GM19468 (cell line): ENCODE data around the gene GINS1.

Source experiments
- ATAC-seq: cut with Tn5 transposase; IDR thresholded peaks from one replicate; pipeline ENCODE4 v1.9.1; 2021; ENCODE audit warnings: mild to moderate bottlenecking, moderate library complexity, moderate number of reproducible peaks; ENCODE audit not compliant: unreplicated experiment; ENCODE audit errors: extremely low read depth

The GINS1 gene

DNA sequence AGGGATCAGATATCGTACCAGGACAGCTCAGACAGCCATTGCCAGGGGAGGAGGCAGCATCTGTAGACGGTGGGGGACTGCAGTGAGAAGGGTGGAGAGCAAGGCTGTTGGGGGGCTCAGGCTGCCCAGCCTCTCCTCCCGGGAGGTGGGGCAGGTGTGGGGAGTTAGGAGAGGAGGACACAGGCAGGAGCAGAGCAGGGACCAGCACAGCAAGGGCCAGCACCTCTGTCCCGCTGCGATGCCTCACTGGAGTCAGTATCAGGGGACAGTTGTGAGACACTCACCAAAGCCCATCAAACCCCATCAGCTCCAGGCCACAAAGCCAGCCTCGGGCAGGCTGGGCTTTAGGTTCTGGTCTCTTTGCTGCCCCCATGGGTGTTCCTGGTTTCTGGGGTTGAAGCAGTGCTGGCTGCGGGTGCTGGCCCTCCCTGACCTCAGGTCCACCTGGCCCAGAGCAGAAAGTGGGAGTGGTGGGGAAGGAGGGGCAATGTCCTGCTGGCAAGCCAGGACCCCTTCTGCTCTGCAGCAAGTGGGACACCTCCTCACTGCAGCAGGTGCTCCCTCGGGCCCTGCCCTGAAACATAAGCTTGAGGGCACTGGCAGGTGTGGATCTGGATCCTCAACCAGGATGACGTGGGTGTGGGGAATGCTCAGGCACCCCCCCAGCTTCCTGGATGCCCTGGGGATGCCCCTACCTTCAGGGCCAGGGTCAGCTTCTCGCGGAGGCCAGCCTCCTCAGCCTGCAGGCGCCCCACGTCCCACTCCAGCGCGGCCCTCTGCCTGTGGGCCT lies 83.4 kb downstream of the GINS1 start:
- ATAC-seq: no peak

DNA sequence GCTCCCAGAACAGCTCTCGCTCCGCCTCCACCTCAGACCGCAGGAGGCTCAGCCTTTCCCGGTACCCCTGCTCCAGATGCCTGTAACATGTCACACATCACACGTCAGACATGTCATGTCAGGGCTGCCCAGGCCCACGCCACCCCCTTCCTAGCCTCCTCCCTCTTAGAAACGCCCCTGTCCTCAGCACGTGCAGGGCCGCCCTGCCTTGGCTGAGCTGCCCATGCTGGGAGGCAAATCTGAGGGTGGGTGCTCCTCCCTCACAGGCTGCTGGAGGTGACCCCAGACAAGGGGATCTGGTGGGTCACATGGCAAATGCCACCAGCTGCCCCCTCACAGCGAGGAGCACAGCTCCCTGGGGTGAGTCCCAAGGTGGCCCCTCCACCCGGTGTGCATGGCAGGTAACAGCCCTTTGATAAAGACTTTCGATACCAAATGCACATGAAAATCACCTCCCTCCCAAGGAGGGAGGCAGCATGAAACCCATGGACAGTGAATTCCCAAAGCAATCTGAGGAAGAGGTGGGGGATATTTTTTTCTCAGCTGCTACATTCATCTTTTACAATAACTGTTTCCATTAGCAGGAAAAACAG lies 84.1 kb downstream of the GINS1 start:
- no peak for ATAC-seq

DNA sequence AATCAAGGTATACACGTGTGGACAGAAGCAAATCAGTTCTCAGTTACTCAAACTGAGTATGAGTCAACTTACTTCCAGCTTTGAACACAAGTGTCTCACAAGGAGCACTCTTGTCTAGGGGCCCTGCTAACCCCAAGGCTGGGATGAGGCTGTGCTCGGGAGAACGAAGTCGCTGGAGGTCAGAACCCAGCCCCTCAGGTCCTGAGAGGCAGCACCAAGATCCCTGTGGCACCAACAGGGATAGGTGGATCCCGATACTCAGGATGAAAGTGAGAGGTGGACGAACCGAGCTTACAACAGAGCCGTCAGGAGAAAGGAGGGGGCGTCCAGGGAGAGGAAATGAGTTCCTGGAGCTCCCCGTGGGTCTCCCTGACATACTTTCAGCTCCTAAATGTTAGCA lies 85.7 kb downstream of the GINS1 start:
- no peak for ATAC-seq

DNA sequence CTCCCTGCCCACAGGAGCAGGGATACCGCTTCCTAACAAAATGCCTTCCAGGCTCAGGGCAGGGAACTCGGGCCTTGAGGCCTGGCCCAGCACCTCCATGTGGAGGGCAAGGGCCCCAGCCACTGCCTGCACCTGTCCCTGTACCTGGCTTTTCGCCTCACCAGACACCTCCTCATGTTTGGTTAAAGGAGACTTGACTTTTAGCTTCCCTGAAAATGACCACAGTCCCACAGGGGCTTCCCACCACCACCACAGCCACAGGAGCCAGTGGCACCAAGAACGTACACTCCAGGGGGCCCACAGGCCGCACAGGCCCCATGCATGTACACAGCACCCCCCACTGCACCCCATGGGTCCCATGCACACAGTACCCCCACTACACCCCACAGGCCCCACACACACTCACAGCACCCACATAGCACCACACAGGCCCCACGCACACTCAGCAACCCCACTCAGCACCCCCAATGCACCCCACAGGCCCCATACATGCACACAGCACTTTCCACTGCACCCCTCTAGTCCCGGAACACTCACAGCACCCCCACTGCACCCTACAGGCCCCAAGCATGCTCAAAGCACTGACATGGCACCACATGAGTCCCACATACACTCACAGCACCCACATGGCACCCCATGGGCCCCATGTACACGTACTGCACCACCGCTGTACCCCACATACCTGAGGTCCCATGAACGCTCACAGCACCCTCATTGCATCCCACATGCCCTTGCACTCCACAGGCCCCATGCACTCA lies 86.5 kb downstream of the GINS1 start:
- ATAC-seq: no peak

DNA sequence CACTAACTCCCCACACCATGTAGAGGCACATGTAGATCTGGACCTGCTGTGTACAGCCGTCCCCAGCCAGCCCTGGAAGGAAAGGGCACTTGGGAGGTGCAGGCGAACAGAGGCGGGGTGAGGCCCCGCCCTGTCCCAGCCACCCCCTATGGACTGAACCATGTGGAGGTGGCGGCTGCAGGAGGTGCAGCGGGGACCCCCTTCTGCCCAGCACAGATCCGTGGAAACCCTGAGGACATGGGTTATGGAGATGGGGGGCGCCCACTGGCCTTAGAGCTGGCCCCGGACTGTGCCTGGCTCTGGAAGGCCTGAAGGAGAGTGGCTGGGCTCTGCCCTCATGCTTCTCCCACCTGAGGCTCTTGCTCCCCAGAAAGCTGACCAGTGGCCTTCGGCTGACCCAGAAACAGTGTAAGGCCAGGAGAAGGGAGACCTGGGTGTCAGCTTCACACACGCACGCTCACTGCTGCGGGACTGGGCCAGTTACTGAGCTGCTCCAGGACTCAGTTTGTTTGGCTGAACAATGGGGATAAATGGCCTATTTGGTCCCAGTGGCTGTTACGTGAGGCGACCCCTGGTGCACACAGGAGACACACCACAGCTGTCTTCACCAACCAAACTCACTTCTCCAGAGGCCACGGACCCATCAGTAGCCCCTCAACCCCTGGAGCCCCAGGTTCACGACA lies 87.2 kb downstream of the GINS1 start:
- ATAC-seq: no peak

DNA sequence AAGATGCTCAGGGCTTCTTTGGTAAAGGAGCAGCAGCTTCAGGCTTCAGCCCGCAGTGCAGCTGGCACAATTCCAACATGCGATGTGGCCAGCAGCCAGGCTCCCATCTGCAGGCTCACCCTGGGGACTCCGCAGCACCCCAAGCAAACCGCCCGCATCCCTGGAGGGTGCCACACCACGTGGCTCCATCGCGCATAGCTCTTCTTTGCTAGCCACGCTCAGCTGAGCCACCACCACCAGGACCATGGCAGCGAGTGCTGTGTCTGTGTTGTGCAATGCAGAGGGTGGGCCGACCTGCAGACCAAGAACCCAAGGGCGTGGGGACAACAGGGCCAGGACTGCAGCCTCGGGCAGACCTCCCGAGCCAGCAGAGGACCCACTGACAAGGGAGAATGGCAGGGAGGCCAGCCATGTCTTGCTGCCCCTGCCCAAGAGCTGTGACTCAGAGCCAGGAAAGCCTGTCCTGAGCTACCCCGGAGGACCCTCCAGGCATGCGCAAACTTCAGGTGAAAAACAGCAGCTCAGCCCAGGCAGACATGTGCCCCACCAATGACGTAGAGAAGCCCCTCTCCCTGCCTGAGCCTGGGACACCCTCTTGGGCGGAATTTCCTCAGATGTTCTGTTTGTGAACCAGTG lies 87.8 kb downstream of the GINS1 start:
- ATAC-seq: no peak

DNA sequence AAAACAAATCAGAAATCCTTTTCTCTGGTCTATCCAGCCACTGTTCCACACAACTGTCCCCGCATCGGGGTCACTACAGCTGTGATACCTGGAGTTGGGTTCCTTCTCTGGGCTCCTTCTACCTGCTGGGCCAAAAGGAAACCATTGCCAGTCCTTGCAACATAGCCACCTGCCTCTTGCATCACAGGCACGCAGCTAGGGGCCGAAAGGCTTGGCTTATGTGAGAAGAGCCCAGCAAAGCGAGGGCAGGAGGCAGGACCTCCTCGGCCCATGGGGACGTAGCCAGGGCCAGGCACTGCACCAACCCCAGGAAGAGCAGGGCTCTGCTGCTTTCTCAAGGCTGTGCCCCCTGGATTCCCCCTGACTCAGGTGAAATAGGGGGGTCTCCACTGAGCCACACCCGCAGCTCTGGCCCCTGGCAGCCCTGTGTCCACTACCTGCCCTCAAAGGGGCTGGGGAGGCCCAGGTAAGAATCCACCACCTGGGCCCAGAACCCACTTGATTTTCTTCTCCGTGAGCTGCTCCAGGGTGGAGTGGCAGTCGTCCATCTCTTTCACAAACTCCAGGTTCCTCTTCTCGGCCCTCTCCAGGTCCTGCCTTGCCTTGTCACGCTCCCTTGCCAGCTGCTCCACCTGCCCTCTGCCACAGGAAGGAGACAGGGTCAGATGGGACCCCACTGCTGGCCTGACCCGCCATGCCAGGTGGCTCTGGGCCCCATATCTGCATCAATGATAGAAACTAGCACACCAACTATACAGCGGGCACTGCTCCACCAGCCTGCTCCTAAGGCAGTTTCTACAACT lies 88.9 kb downstream of the GINS1 start:
- no peak for ATAC-seq

DNA sequence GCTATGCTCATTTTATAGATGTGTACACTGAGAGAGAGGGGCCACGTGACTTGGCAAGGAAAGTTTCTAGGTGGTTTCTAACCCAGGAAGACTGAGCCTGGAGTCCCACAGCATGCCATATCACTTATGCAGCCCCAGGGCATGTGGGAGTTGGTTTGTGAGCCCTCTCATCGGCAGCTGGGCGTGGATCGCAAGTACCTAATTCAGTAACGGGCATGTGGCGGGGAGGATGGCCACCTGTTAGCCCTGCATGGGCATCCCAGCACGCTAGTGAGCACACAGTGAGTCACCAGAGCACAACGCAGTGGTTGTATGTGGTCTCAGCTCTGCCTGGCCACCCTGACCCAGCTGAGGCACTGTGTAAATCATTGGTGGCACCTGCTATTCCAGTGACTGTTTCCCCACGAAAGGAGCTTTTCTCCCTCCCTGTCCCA lies 89.5 kb downstream of the GINS1 start:
- ATAC-seq: no peak

DNA sequence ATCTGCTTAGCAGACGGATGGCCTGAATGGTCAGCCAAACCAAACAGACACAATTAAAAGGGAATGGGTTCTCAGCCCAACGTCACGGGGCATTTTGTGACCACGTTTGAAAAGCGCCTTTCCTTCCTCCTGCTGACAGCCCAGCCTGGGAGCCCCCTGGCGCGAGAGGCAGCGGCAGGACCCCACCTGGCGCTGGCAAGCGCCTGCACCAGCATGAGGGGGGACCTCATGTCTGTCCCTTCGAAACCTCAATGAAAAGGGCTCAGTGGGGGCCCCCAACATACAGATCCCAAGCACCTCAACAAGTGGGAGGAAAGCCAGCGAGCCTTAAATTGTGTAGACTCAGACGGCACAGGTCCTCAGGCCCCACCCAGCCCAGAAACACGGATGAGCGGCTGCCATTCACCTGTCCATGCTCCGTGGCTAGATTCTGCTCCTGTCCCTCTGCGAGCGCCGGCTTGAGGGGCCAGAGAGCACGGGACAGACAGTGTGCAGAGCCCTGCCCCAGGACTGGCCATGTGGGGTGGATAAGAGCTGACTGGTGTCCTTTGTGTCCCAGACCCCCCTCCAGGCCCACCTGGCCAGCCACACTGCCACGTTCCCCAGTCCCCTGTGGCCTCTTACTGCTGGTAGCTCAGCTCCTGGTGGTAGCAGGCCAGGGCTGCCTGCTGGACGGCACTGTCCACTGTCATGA lies 90.3 kb downstream of the GINS1 start:
- ATAC-seq: no peak
